MM.1S (cell line): ENCODE results near the gene ZNF320.
"Not testable (repeated sequence)": the region's sequence is repeated elsewhere in the genome, so short reads cannot be mapped to it uniquely, and the experiment has no call there.

Experiments used
- DNase-seq: peaks from one replicate; pipeline ENCODE4 v3.0.0-alpha.2; 2015
- H2AFZ ChIP-seq: fragments of 300-600 bp; sonication (generic); 2 replicates; pipeline ENCODE4 v1.6.0; 2016; ENCODE audit warnings: antibody characterized with exemption, low read length
- H3F3A ChIP-seq: fragments of 300-600 bp; sonication (generic); 2 replicates; pipeline ENCODE4 v1.6.1; 2016; ENCODE audit warnings: mild to moderate bottlenecking, antibody characterized with exemption, low read length, moderate library complexity, mixed read lengths; ENCODE audit not compliant: insufficient read depth
- H3K27ac ChIP-seq: fragments of 300-600 bp; sonication (generic); 2 replicates; pipeline ENCODE4 v1.5.1; 2016; ENCODE audit warnings: mild to moderate bottlenecking, low read length
- H3K27me3 ChIP-seq: fragments of 300-600 bp; sonication (generic); replicated peaks from 2 replicates; pipeline ENCODE4 v1.6.0; 2016; ENCODE audit warnings: low read length; ENCODE audit not compliant: insufficient read depth
- H3K36me3 ChIP-seq: fragments of 300-600 bp; sonication (generic); replicated peaks from 2 replicates; pipeline ENCODE4 v1.6.1; 2016; ENCODE audit warnings: mild to moderate bottlenecking, low read length, mixed read lengths; ENCODE audit not compliant: insufficient read depth
- H3K4me1 ChIP-seq: fragments of 300-600 bp; sonication (generic); 2 replicates; pipeline ENCODE4 v1.6.1; 2016; ENCODE audit warnings: low read length, mixed read lengths
- H3K4me2 ChIP-seq: fragments of 300-600 bp; sonication (generic); 2 replicates; pipeline ENCODE4 v1.6.0; 2016; ENCODE audit warnings: low read depth, low read length
- H3K4me3 ChIP-seq: fragments of 300-600 bp; sonication (generic); 2 replicates; pipeline ENCODE4 v1.5.1; 2016; ENCODE audit warnings: low read length, mixed read lengths
- H3K79me2 ChIP-seq: fragments of 300-600 bp; sonication (generic); 2 replicates; pipeline ENCODE4 v1.6.1; 2016; ENCODE audit warnings: mixed run types, low read length, mixed read lengths
- H3K9ac ChIP-seq: fragments of 300-600 bp; sonication (generic); 2 replicates; pipeline ENCODE4 v1.6.1; 2016; ENCODE audit warnings: low read length, mixed read lengths
- H3K9me2 ChIP-seq: fragments of 300-600 bp; sonication (generic); replicated peaks from 2 replicates; pipeline ENCODE4 v1.6.1; 2016; ENCODE audit warnings: mild to moderate bottlenecking, low read length, mixed read lengths; ENCODE audit not compliant: insufficient read depth
- H3K9me3 ChIP-seq: fragments of 300-600 bp; sonication (generic); replicated peaks from 2 replicates; pipeline ENCODE4 v1.6.1; 2016; ENCODE audit warnings: mild to moderate bottlenecking, low read length, mixed read lengths; ENCODE audit not compliant: insufficient read depth
- H4K20me1 ChIP-seq: fragments of 300-600 bp; sonication (generic); 2 replicates; pipeline ENCODE4 v1.6.1; 2016; ENCODE audit warnings: mild to moderate bottlenecking, low read length, moderate library complexity, mixed read lengths; ENCODE audit not compliant: insufficient read depth
- EZH2 ChIP-seq: fragments of 300-600 bp; sonication (generic); optimal IDR thresholded peaks from 2 replicates; pipeline ENCODE3; 2017; ENCODE audit warnings: low read depth, mild to moderate bottlenecking, antibody characterized with exemption, low read length, mixed read lengths
- EZH2phosphoT487 ChIP-seq: fragments of 300-600 bp; sonication (generic); IDR thresholded peaks from 2 replicates; pipeline ENCODE4 v1.6.1; 2018; ENCODE audit warnings: antibody characterized with exemption, low read length
- TF ChIP-seq, protein P1 (sequence below): fragments of 300-600 bp; sonication (generic); IDR thresholded peaks from 2 replicates; pipeline ENCODE4 v1.5.1; 2016; ENCODE audit warnings: antibody characterized with exemption, low read length, mixed read lengths

ZNF320 gene

GRCh38 chr19:52871466-52871865 is 26.0 kb downstream of the ZNF320 start:
- H3K4me2 ChIP-seq: no peak overlapping the region
- H3K27ac ChIP-seq: no peak overlapping the region
- H2AFZ ChIP-seq: no peak overlapping the region
- H3K9ac ChIP-seq: no peak overlapping the region
- no peaks in the 10 kb centered on the region for H3K9me3 ChIP-seq
- H3K36me3 ChIP-seq: no peaks in the 10 kb centered on the region
- no peaks in the 10 kb centered on the region for H3K9me2 ChIP-seq
- TF ChIP-seq EZH2 (no peak), EZH2phosphoT487 (no peak)
- TF ChIP-seq, protein P1, sequence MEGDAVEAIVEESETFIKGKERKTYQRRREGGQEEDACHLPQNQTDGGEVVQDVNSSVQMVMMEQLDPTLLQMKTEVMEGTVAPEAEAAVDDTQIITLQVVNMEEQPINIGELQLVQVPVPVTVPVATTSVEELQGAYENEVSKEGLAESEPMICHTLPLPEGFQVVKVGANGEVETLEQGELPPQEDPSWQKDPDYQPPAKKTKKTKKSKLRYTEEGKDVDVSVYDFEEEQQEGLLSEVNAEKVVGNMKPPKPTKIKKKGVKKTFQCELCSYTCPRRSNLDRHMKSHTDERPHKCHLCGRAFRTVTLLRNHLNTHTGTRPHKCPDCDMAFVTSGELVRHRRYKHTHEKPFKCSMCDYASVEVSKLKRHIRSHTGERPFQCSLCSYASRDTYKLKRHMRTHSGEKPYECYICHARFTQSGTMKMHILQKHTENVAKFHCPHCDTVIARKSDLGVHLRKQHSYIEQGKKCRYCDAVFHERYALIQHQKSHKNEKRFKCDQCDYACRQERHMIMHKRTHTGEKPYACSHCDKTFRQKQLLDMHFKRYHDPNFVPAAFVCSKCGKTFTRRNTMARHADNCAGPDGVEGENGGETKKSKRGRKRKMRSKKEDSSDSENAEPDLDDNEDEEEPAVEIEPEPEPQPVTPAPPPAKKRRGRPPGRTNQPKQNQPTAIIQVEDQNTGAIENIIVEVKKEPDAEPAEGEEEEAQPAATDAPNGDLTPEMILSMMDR: no peak
- no peaks in the 10 kb centered on the region for H3F3A ChIP-seq
- H3K27me3 ChIP-seq: no peaks in the 10 kb centered on the region
- H4K20me1 ChIP-seq: no peaks in the 10 kb centered on the region
- H3K4me1 ChIP-seq: no peaks in the 10 kb centered on the region
- no peaks in the 10 kb centered on the region for H3K79me2 ChIP-seq
- no peak for DNase-seq
- H3K4me3 ChIP-seq: no peak overlapping the region

DNA sequence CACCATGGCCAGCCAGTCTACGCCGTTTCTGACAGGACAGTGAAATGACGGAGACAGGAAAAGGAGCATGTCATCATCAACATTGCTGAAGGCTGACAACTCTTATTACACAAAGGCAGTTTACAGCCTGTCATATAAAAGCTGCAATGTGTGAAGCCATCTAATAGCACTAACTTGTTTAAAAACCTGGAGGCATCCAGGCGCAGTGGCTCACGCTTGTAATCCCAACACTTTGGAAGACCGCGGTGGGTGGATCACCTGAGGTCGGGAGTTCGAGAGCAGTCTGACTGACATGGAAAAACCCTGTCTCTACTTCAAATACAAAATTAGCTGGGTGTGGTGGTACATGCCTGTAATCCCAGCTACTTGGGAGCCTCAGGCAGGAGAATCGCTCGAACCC is 29.4 kb downstream of the ZNF320 start:
- H3K9me2 ChIP-seq, H3K27me3 ChIP-seq, H3K36me3 ChIP-seq, DNase-seq, H2AFZ ChIP-seq, H3K9ac ChIP-seq, H3K79me2 ChIP-seq, H3K4me2 ChIP-seq, H3K27ac ChIP-seq, H4K20me1 ChIP-seq, H3K4me3 ChIP-seq, H3K4me1 ChIP-seq, H3F3A ChIP-seq, H3K9me3 ChIP-seq: not testable (repeated sequence)

- not testable (repeated sequence) for H3K4me1 ChIP-seq, H3K79me2 ChIP-seq, H3K9me3 ChIP-seq, H3K9me2 ChIP-seq, H3F3A ChIP-seq, H3K27ac ChIP-seq, H3K36me3 ChIP-seq, H3K27me3 ChIP-seq, H4K20me1 ChIP-seq
- peak; percentile 42 for DNase-seq
- peak within 1 kb of the TSS; percentile 64 for H3K4me3 ChIP-seq
- H3K4me2 ChIP-seq: peak within 1 kb of the TSS; percentile 49; the same call in 1 of the 2 replicates
- H3K9ac ChIP-seq: peak within 1 kb of the TSS; percentile 45; the same call in 1 of the 2 replicates
- peak within 1 kb of the TSS; percentile 32 for H2AFZ ChIP-seq
Observed at GRCh38 chr19:52857378-52858191, 39.9 kb downstream of the ZNF320 start, which contains the start of gene ZNF468. TSS of gene ZNF468 (minus strand) at chr19:52857619. CDS start at chr19:52854272, 3,347 bp downstream.

GRCh38 chr19:52856540-52857377 is 40.7 kb downstream of the ZNF320 start:
- H3K27ac ChIP-seq, H3K4me1 ChIP-seq, H3K79me2 ChIP-seq, H3K27me3 ChIP-seq, DNase-seq, H4K20me1 ChIP-seq, H3K36me3 ChIP-seq, H3K9me3 ChIP-seq, H3F3A ChIP-seq, H3K9me2 ChIP-seq: not testable (repeated sequence)
- Histone ChIP-seq H3K9ac (peak overlapping the region; percentile 45; the same call in 1 of the 2 replicates), H2AFZ (peak overlapping the region; percentile 32), H3K4me2 (peak overlapping the region; percentile 49; the same call in 1 of the 2 replicates), H3K4me3 (peak overlapping the region; percentile 64)
